Measurements from ENCODE around the gene MYO3B.
A peak's percentile ranks its signal among the peaks of the same experiment; 100 is the strongest.

MYO3B gene

GRCh38 chr2:170267071-170267470 lies 89.1 kb downstream of the MYO3B start (continued):
- TF ChIP-seq SP3 (tag by site-specific recombination; IDR thresholded peaks at IDR 0.05) (no peak), ZNF549 (tag by site-specific recombination; IDR thresholded peaks at IDR 0.05) (no peak), ZNF266 (tag by site-specific recombination; IDR thresholded peaks at IDR 0.05; ENCODE audit: low read depth) (no peak)

GRCh38 chr2:170270278-170270864 lies 92.4 kb downstream of the MYO3B start:
- Histone ChIP-seq H3K36me3 (ENCODE audit: control insufficient read depth in 2 of 2, insufficient read depth in 1 of 2, low read length in 2 of 2) (no peaks in the 10 kb centered on the region), H3K4me1 (ENCODE audit: control insufficient read depth, insufficient read depth, low read length) (no peaks in the 10 kb centered on the region), H3K27ac (ENCODE audit: extremely low read depth, low read depth, low read length) (no peak overlapping the region), H3K4me3 (ENCODE audit: low read depth, low read length) (no peak overlapping the region), H3K9me3 (ENCODE audit: control insufficient read depth, insufficient read depth, low read depth, low read length) (no peaks in the 10 kb centered on the region)
- ChIA-PET POLR2A (no interaction called here), CTCF (interaction anchor here (0.8 kb wide), 1 partner anchor 53 kb away, joined by 3 read pairs; no protein-coding TSS in a partner anchor)
- TF ChIP-seq ZNF530 (tag by site-specific recombination; IDR thresholded peaks at IDR 0.05; ENCODE audit: low read depth) (no peak), AEBP2 (tag by site-specific recombination; IDR thresholded peaks at IDR 0.05; ENCODE audit: borderline replicate concordance) (no peak), ZNF623 (tag by site-specific recombination; IDR thresholded peaks at IDR 0.05) (no peak), ZNF621 (tag by site-specific recombination; IDR thresholded peaks at IDR 0.05) (no peak), ZNF423 (tag by site-specific recombination; IDR thresholded peaks at IDR 0.05) (no peak), ZNF624 (tag by site-specific recombination; IDR thresholded peaks at IDR 0.05) (no peak), CTCF (tag by site-specific recombination; IDR thresholded peaks at IDR 0.05) (no peak), TRIM28 (IDR thresholded peaks at IDR 0.05; ENCODE audit: borderline replicate concordance, low read length) (no peak), ZNF449 (tag by site-specific recombination; IDR thresholded peaks at IDR 0.05) (no peak), YY1 (tag by site-specific recombination; IDR thresholded peaks at IDR 0.05) (no peak), ZNF521 (tag by site-specific recombination; IDR thresholded peaks at IDR 0.05) (no peak), RBAK (tag by site-specific recombination; IDR thresholded peaks at IDR 0.05) (no peak)

GRCh38 chr2:170271340-170271739 lies 93.4 kb downstream of the MYO3B start:
- ChIA-PET CTCF (interaction anchor here (0.5 to 0.8 kb wide), 2 partner anchors 52 to 99 kb away, joined by 3 to 4 read pairs; no protein-coding TSS in a partner anchor), POLR2A (no interaction called here)
- H3K9me3 ChIP-seq (ENCODE audit: control insufficient read depth, insufficient read depth, low read depth, low read length), result no peaks in the 10 kb centered on the region
- H3K27ac ChIP-seq (ENCODE audit: extremely low read depth, low read depth, low read length), result no peak overlapping the region
- H3K4me3 ChIP-seq (ENCODE audit: low read depth, low read length), result no peak overlapping the region
- no peaks in the 10 kb centered on the region for H3K4me1 ChIP-seq (ENCODE audit: control insufficient read depth, insufficient read depth, low read length)
- H3K36me3 ChIP-seq (ENCODE audit: control insufficient read depth in 2 of 2, insufficient read depth in 1 of 2, low read length in 2 of 2), result no peaks in the 10 kb centered on the region
- no peak for TF ChIP-seq ZNF274 (IDR thresholded peaks at IDR 0.05; ENCODE audit: low read length)
- TF ChIP-seq ZNF274 (tag by site-specific recombination; IDR thresholded peaks at IDR 0.05; ENCODE audit: borderline replicate concordance), result no peak
- no peak for TF ChIP-seq SALL2 (tag by site-specific recombination; IDR thresholded peaks at IDR 0.05; ENCODE audit: borderline replicate concordance)
- no peak for TF ChIP-seq ZNF138 (tag by site-specific recombination; IDR thresholded peaks at IDR 0.05; ENCODE audit: borderline replicate concordance)
- no peak for TF ChIP-seq ZNF629 (tag by site-specific recombination; IDR thresholded peaks at IDR 0.05)
- no peak for TF ChIP-seq BCL11A (tag by site-specific recombination; IDR thresholded peaks at IDR 0.05; ENCODE audit: low read depth)
- TF ChIP-seq PRDM10 (tag by site-specific recombination; IDR thresholded peaks at IDR 0.05), result peak; percentile 65
- TF ChIP-seq ZNF585B (tag by site-specific recombination; IDR thresholded peaks at IDR 0.05), result no peak
- TF ChIP-seq ZNF624 (tag by site-specific recombination; IDR thresholded peaks at IDR 0.05), result no peak
- TF ChIP-seq ZNF423 (tag by site-specific recombination; IDR thresholded peaks at IDR 0.05), result no peak
- no peak for TF ChIP-seq ZNF391 (tag by site-specific recombination; IDR thresholded peaks at IDR 0.05; ENCODE audit: borderline replicate concordance, low read depth)
- no peak for TF ChIP-seq ZNF302 (tag by site-specific recombination; IDR thresholded peaks at IDR 0.05; ENCODE audit: low read depth)
- TF ChIP-seq OSR2 (tag by site-specific recombination; IDR thresholded peaks at IDR 0.05), result peak; percentile 46; the same call in 1 of the 2 replicates

All from HEK293 (cell line).